ENCODE data around the gene NT5M.
A peak's percentile ranks its signal among the peaks of the same experiment; 100 is the strongest.

Gene NT5M

GRCh38 chr17:17303847-17304490 lies 796 bp downstream of the NT5M start:
- DNase-seq: no peak

GRCh38 chr17:17304521-17304985 lies 1.4 kb downstream of the NT5M start:
- DNase-seq: no peak

DNA sequence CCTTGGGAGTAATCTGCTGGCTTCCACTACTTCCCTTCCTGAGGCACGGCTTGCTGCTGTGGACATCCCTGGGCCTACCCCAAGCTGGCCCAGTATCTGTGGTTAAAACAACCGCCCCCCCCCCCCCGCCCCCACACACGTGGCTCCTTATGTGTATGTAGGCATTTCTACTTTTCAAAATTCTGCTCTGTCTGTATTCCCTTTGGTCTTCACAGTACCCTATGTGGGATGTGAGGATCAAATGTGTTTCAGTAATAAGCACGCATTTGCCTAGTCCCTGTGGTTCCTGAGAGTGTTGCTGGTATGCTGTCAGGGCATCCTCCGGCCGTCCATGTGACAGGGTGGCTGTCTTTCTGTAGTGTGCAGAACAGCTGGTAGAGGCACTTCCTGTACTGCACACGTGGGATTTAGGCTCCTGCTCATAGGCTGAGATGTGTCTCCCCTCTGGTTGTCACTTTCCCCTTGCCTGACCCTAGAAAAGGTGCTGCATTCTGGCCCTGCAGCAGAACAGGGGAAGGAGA lies 2.2 kb downstream of the NT5M start:
- peak; percentile 49 for DNase-seq

DNA sequence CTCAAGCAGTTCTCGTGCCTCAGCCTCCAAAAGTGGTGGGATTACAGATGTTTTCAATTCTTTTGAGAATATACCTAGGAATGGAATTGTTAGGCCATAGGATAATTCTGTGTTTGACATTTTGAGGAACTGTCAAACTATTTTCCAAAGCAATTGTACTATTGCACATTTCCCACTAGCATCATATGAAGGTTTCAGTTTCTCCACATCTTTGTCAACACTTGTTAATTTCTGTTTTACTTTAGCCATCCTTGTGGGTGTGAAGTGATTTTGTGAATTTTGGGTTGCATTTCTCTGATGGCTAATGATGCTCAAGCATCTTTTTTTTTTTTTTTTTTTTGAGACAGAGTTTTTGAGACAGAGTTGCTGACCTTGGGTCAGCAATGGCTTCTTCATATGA lies 6.2 kb downstream of the NT5M start:
- no peak for DNase-seq

GRCh38 chr17:17313350-17313991 lies 10.3 kb downstream of the NT5M start:
- DNase-seq: peak; percentile 13

- DNase-seq: no peak
These were observed 11.4 kb downstream of the NT5M start for GRCh38 chr17:17314501-17315071.

GRCh38 chr17:17315142-17315821 lies 12.1 kb downstream of the NT5M start:
- peak; percentile 25 for DNase-seq

DNA sequence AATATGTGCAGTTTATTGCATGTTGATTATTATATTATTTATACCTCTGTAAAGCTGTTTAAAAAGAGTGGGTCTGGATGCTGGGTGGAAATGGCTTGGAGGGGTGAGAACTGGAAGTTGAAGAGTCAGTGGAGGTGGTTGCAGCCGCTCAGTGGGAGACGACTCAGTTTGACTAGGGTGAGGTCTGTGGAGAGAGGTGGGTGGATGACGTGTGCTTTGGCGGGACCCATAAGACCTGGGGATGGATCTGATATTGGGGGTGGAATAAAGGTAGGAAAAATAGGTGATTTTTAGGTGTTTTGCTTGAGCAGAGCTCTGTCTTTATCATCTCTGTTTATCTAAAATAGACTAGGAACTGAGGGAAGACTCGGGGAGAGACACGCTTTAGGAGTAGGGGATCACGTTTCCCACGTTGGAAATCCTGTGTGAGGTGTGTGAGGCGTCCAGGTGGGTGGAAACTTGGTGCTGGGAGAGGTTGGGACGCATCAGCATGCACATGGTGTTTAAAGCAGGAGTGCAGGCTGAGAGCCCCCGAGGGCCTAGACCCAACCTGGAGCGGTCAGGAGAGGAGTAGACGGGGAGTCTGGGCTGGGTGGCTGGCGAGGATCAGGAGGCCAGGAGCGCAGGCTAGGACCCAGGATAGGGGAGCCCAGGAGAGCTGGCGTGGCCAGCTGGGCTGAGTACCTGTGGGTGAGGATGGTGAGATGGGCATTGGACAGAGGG lies 17.2 kb downstream of the NT5M start:
- DNase-seq: no peak

GRCh38 chr17:17320911-17321220 lies 17.7 kb downstream of the NT5M start:
- no peak for DNase-seq

DNA sequence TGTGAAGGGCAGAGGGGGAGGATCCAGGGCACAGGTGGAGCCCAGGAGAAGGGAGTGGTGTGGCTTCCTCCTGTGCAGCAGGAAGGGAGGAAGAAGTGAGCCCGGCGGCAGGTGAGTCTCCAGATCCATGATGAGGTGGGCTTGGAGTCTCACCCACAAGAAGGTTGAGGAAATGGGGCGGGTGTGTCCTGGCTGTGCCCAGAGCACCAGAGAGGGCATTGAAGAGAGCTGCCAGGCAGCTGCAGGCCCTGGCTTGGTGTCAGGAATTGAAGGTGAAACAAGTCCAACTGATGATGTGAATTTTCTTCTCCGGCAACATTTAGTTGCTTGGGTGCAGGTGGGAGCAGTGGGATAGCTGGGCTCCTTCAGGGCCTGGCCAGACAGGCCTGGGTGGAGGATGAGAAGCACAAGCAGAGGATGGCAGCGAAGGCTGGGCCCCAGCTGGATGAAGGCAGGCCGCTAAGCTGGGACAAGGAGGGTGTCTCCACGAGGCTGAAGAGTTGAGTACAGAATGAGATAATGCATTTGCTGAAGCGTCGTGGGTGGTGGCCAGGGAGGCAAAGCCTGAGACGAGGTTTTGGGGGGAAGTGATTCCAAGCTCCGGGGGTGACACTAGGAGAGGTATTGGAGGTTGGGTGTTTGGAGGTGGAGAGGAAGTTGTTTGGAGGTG lies 18.3 kb downstream of the NT5M start:
- no peak for DNase-seq

DNA sequence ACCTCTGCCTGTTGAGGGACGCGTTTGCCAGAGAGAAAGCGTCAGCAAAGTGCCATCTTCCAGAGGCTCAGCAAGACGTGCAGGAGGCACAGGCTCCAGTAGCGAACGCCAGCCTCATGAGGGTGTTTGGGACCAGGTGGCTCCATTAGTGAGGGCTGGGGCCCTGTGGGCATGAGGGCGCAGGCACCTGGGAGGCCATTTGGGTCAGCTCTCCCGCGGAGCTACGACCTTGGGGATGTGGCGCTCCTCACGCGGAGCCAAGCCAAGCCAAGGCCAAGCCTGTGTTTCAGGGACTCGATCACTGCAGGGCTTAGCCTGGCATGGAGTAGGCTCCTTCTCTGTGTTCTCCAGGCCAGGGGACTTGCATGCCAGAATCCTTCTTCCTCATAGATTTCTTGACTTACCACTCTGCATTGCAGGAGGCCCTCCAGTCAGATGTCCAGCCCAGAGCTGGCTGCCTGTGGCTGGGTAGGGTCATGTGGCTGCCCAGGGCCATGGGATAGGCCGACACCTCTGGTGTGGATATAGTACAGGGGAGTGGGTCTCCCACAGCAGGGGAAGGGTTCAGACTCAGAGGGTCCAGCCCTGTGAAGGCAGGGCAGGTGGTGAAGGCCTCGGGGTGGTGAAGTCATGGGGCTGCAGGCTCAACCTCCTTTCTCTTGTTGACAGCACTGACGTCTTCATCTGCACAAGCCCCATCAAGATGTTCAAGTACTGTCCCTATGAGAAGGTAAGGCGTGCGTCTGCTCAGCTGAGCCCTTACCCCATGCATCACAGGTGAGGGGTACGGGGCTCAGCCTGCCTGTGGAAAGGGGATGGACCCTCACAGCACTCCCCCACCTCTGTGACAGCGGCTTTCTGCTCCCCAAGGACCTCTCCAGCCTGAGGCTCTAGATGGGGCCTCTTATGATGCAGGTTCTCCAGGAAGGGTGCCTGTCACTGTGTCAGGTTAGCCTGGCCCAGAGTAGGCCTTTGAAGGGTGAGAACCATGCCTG lies 19.6 kb downstream of the NT5M start:
- no peak for DNase-seq

DNA sequence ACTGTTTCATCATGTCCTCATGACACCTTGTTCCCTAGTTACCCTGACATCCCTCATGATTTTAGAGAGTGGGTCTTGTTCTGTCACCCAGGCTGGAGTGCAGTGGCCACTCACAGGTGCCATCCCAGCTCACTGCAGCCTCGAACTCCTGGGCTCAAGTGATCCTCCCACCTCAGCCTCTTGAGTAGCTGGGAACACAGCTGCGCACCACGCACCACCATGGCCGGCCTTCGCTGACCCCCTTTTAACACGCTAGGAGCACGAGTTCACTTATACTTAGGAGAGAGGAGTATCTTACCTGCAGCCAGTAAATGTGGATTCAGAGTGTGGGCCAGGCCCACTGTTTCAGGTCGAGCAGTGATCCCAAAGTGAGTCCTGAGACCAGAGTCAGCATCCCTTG lies 21.4 kb downstream of the NT5M start:
- no peak for DNase-seq

DNA sequence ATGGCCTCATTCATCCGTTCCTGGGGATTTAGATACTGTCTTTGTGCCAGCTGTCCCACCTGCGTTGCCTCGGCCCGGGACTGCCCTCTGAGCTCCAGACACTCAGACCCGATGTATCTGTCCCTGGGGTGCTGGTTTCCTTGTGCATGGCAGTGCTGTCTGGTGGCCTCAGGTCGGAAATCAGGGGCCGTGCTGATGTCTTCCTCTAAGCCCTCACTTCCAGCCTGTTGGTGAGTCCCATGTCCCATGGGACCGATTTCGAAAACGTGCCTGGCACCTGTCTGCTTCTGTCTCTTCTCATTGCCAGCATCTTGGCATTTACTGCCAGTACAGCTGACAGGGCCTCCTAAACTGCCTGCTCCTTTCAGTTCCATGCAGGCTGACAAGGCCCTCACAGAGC lies 22.1 kb downstream of the NT5M start:
- peak; percentile 30 for DNase-seq

DNA sequence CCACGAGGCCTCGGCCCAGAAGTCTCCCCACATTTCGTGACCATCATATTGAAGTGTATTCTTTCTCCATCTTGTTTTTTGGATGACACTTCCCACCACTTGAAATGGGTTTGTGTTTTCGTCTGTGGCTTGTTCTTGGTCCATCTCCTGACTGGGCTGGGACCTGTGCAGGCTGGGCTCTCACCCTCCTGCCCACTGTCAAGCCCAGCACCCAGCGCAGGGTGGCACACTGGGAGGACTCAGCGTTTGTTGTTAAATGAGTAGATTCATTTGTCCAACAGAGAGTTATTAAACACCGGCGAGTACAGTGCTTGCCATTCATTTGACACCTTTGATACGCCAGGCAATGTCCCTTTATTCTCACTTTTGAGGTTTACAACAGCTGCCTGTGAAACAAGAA lies 22.6 kb downstream of the NT5M start:
- no peak for DNase-seq

- no peak for DNase-seq
These were observed 23.2 kb downstream of the NT5M start for GRCh38 chr17:17326275-17326875.

DNA sequence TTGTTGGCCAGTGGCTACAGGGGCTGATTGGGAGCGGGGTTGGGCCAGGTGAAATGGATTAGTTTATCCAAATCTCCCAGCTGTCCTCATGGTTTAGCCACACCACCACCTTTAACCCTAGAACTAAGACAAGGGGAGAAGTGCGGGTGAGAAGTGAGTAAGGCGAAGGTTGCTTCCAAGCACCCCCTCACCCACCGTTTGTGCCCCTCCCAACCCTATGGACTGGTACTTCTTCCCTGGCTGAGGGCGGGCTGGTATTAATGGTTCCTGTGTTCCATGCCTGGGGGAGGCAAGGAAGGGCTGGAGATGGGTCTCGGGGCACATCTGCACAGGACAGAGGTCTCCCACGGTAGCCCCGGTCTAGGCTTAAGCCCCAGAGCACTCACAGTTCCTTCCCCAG lies 25.1 kb downstream of the NT5M start:
- no peak for DNase-seq

DNA sequence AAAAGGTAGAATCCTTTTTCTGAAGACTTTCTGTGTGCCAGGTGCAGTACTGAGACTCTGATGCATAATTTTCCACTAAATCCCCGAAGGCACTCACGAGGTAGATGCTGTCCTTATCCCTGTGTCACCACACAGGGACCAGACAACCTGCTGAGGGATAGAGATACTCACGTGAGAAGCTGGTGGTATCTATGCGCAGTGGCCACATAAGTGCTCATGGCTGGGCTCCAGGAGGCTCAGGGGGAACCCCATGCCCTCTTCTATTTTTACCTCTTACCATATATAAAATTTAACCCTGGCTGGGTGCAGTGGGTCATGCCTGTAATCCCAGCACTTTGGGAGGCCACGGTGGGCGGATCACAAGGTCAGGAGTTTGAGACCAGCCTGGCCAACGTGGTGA lies 38.3 kb downstream of the NT5M start:
- no peak for DNase-seq

GRCh38 chr17:17342242-17342945 lies 39.2 kb downstream of the NT5M start:
- DNase-seq: no peak

GRCh38 chr17:17343160-17343735 lies 40.1 kb downstream of the NT5M start:
- no peak for DNase-seq

All from NCI-H2171 treated with DMSO at 0.1 percent for 48 hours (cell line).